B cell (primary cell): Measurements from ENCODE around the gene GPR183.

Experiments used
- CTCF ChIP-seq: fragments of 200-600 bp; IDR thresholded peaks from one replicate; pipeline ENCODE4 v1.8.0; 2022; ENCODE audit warnings: antibody characterized with exemption, mild to moderate bottlenecking
- EZH2 ChIP-seq: IDR thresholded peaks from 2 replicates; pipeline ENCODE4 v1.6.1; 2012; ENCODE audit warnings: borderline replicate concordance, low read depth, mild to moderate bottlenecking, moderate library complexity, low read length; ENCODE audit not compliant: insufficient read depth, poor library complexity, severe bottlenecking

- no peak for TF ChIP-seq CTCF
- no peak for TF ChIP-seq EZH2
These were observed 46.6 kb upstream of the GPR183 start for GRCh38 chr13:99353836-99354235.
